Activated CD4-positive, alpha-beta memory T cell treated with anti-CD3 and anti-CD28 coated beads for 36 hours (primary cell): Measurements from ENCODE around the gene CEP250. TPM values are rescaled to one million over a fixed set of nuclear protein-coding genes. Genes with fewer than 3 reads are reported as not detected.

Experiments used
- microRNA-seq: library from miRNA; unstranded; fragments of <30 nt; microRNA quantifications from one replicate; pipeline ENCODE4 v1.2.0, GENCODE V29; 2022; ENCODE audit warnings: borderline number of aligned reads, borderline microRNAs expressed, borderline replicate concordance
- total RNA-seq, 2 experiments: library from RNA; stranded (reverse); gene quantifications; one replicate each; pipeline ENCODE4 v1.2.3, GENCODE V29; 2021

CEP250 gene
- total RNA-seq, 2 experiments from 2014 or later = 47.2 to 60.8 TPM

Small RNAs within 50 kb of the gene (microRNA-seq; reads per million reads assigned to microRNA genes)
- gene MIR1289-1 = not detected

Other genes with a start within 250 kb of the CEP250 start
- not detected for gene MMP24, start 228.9 kb upstream of the CEP250 start, total RNA-seq
- 10 to 100 TPM; 35.0 to 38.1 TPM for gene MMP24OS, start 177.5 kb upstream of the CEP250 start, total RNA-seq
- gene EIF6, start 170.8 kb upstream of the CEP250 start, total RNA-seq = 100 to 1,000 TPM; 115 to 120 TPM
- not detected for gene FAM83C, start 163.2 kb upstream of the CEP250 start, total RNA-seq
- 10 to 100 TPM; 44.4 to 48.6 TPM for gene UQCC1, start 43.6 kb upstream of the CEP250 start, total RNA-seq
- not detected for gene GDF5, start 17.4 kb upstream of the CEP250 start, total RNA-seq
- gene C20orf173, start 74.1 kb downstream of the CEP250 start, total RNA-seq = not detected
- 100 to 1,000 TPM; 109 to 120 TPM for gene ERGIC3, start 86.5 kb downstream of the CEP250 start, total RNA-seq
- 1 to 10 TPM; 7.5 to 9.4 TPM for gene SPAG4, start 160.2 kb downstream of the CEP250 start, total RNA-seq
- gene CPNE1, start 209.3 kb downstream of the CEP250 start, total RNA-seq = 100 to 1,000 TPM; 242 to 253 TPM
- 100 to 1,000 TPM; 110 to 114 TPM for gene RBM12, start 209.3 kb downstream of the CEP250 start, total RNA-seq
- gene NFS1, start 243.8 kb downstream of the CEP250 start, total RNA-seq = 10 to 100 TPM; 36.9 to 40.8 TPM
- 100 to 1,000 TPM; 141 to 142 TPM for gene ROMO1, start 243.8 kb downstream of the CEP250 start, total RNA-seq